Activated B cell treated with CpG ODN at 0.5 μM for 24 hours (primary cell): Measurements from ENCODE around the gene KANK2. TPM values are rescaled to one million over a fixed set of nuclear protein-coding genes. Genes with fewer than 3 reads are reported as not detected.
"Not testable (repeated sequence)": the region's sequence is repeated elsewhere in the genome, so short reads cannot be mapped to it uniquely, and the experiment has no call there.

Experiments used
- ATAC-seq: fragments of 200-7000 bp; cut with Tn5 transposase; one replicate; pipeline ENCODE4 v1.10.0; 2021; ENCODE audit warnings: low read depth, mild to moderate bottlenecking, moderate library complexity
- CTCF ChIA-PET: fragments of 350-600 bp; sonication (Branson Sonifier 250); formaldehyde crosslinking; loops from one replicate; lab custom pipeline; 2021; ENCODE audit warnings: antibody characterized with exemption; lab: Charles Lee
- POLR2A ChIA-PET: fragments of 350-600 bp; sonication (Branson Sonifier 250); formaldehyde crosslinking; loops from one replicate; lab custom pipeline; 2021; ENCODE audit warnings: antibody characterized with exemption; lab: Charles Lee
- DNase-seq: peaks from one replicate; pipeline ENCODE4 v3.0.0; 2022
- H3K27ac Mint-ChIP-seq: one replicate; pipeline ENCODE4 v1.8.0; 2020; ENCODE audit warnings: mixed read lengths
- H3K27me3 Mint-ChIP-seq: one replicate; pipeline ENCODE4 v1.8.0; 2021; ENCODE audit warnings: mixed read lengths
- H3K36me3 Mint-ChIP-seq: one replicate; pipeline ENCODE4 v1.8.0; 2021; ENCODE audit warnings: low read depth, mixed read lengths
- H3K4me1 Mint-ChIP-seq: one replicate; pipeline ENCODE4 v1.8.0; 2021; ENCODE audit warnings: mixed read lengths
- H3K4me3 Mint-ChIP-seq: one replicate; pipeline ENCODE4 v1.8.0; 2020; ENCODE audit warnings: mild to moderate bottlenecking, mixed read lengths
- H3K9me3 Mint-ChIP-seq: one replicate; pipeline ENCODE4 v1.8.0; 2020; ENCODE audit warnings: mixed read lengths
- intact Hi-C: fragments of 100-400 bp; cut with micrococcal nuclease; formaldehyde crosslinking; loops from one replicate; pipeline ENCODE4 v1.15.1; 2024
- total RNA-seq: library from RNA; stranded (reverse); gene quantifications from 2 replicates; pipeline ENCODE4 v1.2.3, GENCODE V29; 2022
- TF ChIP-seq, protein P1 (sequence below): fragments of 200-600 bp; IDR thresholded peaks from one replicate; pipeline ENCODE4 v1.8.0; 2022; ENCODE audit warnings: antibody characterized with exemption, mild to moderate bottlenecking

Gene KANK2
- total RNA-seq, 1 donor from 2014 or later, result 3.3 TPM

DNA sequence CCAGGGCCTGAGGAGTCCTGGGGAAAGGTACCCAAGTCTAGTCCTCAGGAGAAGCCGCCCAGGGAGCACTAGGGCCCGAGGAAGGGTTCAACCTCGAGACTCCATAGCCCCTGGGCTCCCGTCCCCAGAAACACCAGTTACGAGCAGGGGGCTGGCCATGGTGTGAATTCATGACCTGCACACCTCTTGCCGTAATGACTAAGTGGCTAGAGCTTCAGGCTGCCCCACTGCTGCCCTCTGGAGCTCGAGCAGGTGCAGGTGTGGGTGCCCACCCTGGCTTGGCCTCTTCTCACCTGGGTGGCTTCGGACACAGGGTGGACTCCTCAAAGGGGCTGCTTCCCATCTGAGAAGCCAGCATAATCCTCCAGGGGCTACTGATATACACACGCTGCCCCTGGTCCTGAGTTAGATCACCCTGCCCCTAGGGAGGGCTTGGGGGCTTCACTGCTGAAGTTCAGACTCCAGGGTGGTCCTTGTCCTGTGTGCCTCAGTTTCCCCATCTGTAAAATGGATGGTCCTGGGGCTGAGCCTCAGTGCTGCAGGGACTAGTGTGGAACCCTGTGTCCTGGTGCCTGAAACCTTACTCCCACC is 55.3 kb downstream of the KANK2 start:
- Mint-ChIP-seq H3K27me3 (peaks cover 18% of the 10 kb centered on the region), H3K9me3 (no peaks in the 10 kb centered on the region), H3K4me1 (peaks cover 12% of the 10 kb centered on the region), H3K27ac (no peak overlapping the region), H3K36me3 (no peaks in the 10 kb centered on the region), H3K4me3 (no peak overlapping the region)
- intact Hi-C loops, result no loop called here
- ChIA-PET CTCF (interaction anchor here (1.6 kb wide), 1 partner anchor 72 kb away, joined by 5 read pairs; no protein-coding TSS in a partner anchor), POLR2A (no interaction called here)
- DNase-seq (no peak), ATAC-seq (no peak)
- TF ChIP-seq, protein P1, sequence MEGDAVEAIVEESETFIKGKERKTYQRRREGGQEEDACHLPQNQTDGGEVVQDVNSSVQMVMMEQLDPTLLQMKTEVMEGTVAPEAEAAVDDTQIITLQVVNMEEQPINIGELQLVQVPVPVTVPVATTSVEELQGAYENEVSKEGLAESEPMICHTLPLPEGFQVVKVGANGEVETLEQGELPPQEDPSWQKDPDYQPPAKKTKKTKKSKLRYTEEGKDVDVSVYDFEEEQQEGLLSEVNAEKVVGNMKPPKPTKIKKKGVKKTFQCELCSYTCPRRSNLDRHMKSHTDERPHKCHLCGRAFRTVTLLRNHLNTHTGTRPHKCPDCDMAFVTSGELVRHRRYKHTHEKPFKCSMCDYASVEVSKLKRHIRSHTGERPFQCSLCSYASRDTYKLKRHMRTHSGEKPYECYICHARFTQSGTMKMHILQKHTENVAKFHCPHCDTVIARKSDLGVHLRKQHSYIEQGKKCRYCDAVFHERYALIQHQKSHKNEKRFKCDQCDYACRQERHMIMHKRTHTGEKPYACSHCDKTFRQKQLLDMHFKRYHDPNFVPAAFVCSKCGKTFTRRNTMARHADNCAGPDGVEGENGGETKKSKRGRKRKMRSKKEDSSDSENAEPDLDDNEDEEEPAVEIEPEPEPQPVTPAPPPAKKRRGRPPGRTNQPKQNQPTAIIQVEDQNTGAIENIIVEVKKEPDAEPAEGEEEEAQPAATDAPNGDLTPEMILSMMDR, result no peak

DNA sequence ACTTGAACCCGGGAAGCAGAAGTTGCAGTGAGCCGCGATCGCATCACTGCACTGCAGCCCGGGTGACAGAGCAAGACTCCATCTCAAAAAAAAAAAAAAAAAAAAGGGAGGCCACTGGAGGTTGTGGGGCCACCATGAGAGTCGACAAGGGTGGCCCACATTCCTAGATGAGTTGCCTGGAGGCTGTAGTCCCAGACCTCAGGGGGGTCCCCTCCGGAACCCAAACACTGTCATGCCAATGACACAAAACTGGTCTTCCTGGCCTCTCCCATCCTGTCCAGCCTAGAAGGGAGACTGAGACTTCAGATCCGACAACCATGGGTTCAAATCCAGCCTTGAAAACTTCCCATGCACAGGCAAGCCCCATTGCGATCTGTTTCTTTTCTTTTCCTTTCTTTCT is 56.4 kb downstream of the KANK2 start:
- Mint-ChIP-seq H3K9me3 (no peaks in the 10 kb centered on the region), H3K4me1 (peaks cover 12% of the 10 kb centered on the region), H3K27me3 (peaks cover 21% of the 10 kb centered on the region), H3K36me3 (no peaks in the 10 kb centered on the region), H3K27ac (no peak overlapping the region), H3K4me3 (no peak overlapping the region)
- intact Hi-C loops, result no loop called here
- CTCF ChIA-PET, result no interaction called here
- POLR2A ChIA-PET, result no interaction called here
- DNase-seq (no peak), ATAC-seq (no peak)
- TF ChIP-seq, protein P1, result no peak

DNA sequence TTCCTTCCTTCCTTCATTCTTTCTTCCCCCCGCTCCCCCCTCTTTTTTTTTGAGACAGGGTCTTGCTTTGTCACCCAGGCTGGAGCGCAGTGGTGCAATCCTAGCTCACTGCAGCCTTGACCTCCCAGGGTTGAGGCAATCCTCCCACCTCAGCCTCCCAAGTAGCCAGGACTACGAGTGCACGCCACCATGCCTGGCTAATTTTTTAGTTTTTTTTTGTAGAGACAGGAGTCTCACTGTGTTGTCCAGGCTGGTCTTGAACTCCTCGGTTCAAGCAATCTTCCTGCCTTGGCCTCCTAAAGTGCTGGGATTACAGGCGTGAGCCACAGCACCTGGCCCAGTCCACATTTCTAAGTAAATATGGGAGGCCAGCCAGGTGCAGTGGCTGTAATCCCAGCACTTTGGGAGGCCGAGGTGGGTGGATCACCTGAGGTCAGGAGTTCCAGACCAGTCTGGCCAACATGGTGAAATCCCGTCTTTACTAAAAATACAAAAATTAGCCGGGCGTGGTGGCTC is 57.3 kb downstream of the KANK2 start:
- peaks cover 21% of the 10 kb centered on the region for H3K27me3 Mint-ChIP-seq
- ATAC-seq, H3K27ac Mint-ChIP-seq, intact Hi-C loops, H3K4me3 Mint-ChIP-seq, CTCF ChIA-PET, H3K9me3 Mint-ChIP-seq, H3K36me3 Mint-ChIP-seq, POLR2A ChIA-PET, DNase-seq: not testable (repeated sequence)
- peaks cover 12% of the 10 kb centered on the region for H3K4me1 Mint-ChIP-seq

GRCh38 chr19:11138601-11139300 is 58.6 kb downstream of the KANK2 start:
- ChIA-PET CTCF (interaction anchor here (0.8 to 4.2 kb wide), 4 partner anchors 12 to 344 kb away, joined by 3 to 19 read pairs (median 3); no protein-coding TSS in a partner anchor), POLR2A (interaction anchor here (0.5 to 0.6 kb wide), 2 partner anchors 13 to 757 kb away, joined by 4 to 10 read pairs; no protein-coding TSS in a partner anchor)
- intact Hi-C loops, result loop anchor here (5.0 to 10.0 kb wide), 2 partner anchors 306 to 344 kb away; partner anchors contain the start of gene ELAVL3
- Mint-ChIP-seq H3K4me1 (peaks cover 12% of the 10 kb centered on the region), H3K9me3 (no peaks in the 10 kb centered on the region), H3K4me3 (no peak overlapping the region), H3K27ac (no peak overlapping the region), H3K27me3 (peaks cover 21% of the 10 kb centered on the region), H3K36me3 (no peaks in the 10 kb centered on the region)
- TF ChIP-seq, protein P1, result no peak
- ATAC-seq (no peak), DNase-seq (no peak)

GRCh38 chr19:11137542-11138384 is 59.6 kb downstream of the KANK2 start:
- POLR2A ChIA-PET, result interaction anchor here (0.6 to 0.7 kb wide), 2 partner anchors 756 to 1684 kb away, joined by 3 to 10 read pairs; no protein-coding TSS in a partner anchor
- Mint-ChIP-seq H3K4me1 (peaks cover 8% of the 10 kb centered on the region), H3K27me3 (peaks cover 21% of the 10 kb centered on the region), H3K27ac (no peak overlapping the region), H3K36me3 (peaks cover 2% of the 10 kb centered on the region), H3K9me3 (no peaks in the 10 kb centered on the region), H3K4me3 (no peak overlapping the region)
- DNase-seq, result no peak
- TF ChIP-seq, protein P1, result no peak
- peak; percentile 50 for ATAC-seq
- intact Hi-C loops, result loop anchor here (1.0 to 10.0 kb wide), 3 partner anchors 67 to 345 kb away; partner anchors contain the start of gene ELAVL3
- CTCF ChIA-PET, result interaction anchor here (0.6 to 4.2 kb wide), 5 partner anchors 11 to 344 kb away, joined by 3 to 19 read pairs (median 3); no protein-coding TSS in a partner anchor
